Activated CD4-positive, alpha-beta T cell treated with anti-CD3 and anti-CD28 coated beads, Interleukin-2, Interleukin-6, amounts not matched to agents 100 ng/mL and 50 ng/mL, durations not matched to agents 16 hours and 8 hours (primary cell): ENCODE data around the gene ATXN3.

Experiments used
- DNase-seq: peaks from one replicate; pipeline ENCODE4 v3.0.0-alpha.2; 2020

Gene ATXN3

GRCh38 chr14:92106143-92106926 is at the start of gene ATXN3:
Gene ATXN3, minus strand, starts transcription at chr14:92106582. Its CDS starts 30 bp downstream, at chr14:92106552.
- DNase-seq, result peak; percentile 98

GRCh38 chr14:92154283-92154942 is 48.0 kb upstream of the ATXN3 start:
- no peak for DNase-seq

GRCh38 chr14:92153581-92153980 is 47.2 kb upstream of the ATXN3 start:
- DNase-seq, result no peak

- DNase-seq, result no peak
These were observed 38.3 kb upstream of the ATXN3 start for GRCh38 chr14:92144708-92145107.

- DNase-seq, result no peak
These were observed 37.6 kb upstream of the ATXN3 start for GRCh38 chr14:92143962-92144361.

GRCh38 chr14:92143309-92143708 is 36.9 kb upstream of the ATXN3 start:
- no peak for DNase-seq

GRCh38 chr14:92135269-92135668 is 28.9 kb upstream of the ATXN3 start:
- DNase-seq, result no peak

- DNase-seq, result no peak
These were observed 28.1 kb upstream of the ATXN3 start for GRCh38 chr14:92134456-92134855.

GRCh38 chr14:92122761-92123160 is 16.4 kb upstream of the ATXN3 start:
- peak; percentile 12 for DNase-seq

- DNase-seq, result no peak
These were observed 15.9 kb upstream of the ATXN3 start for GRCh38 chr14:92122351-92122677.

- peak; percentile 90 for DNase-seq
These were observed 15.4 kb upstream of the ATXN3 start, which contains the start of the genes CPSF2 and NDUFB1 for GRCh38 chr14:92121670-92122350. Gene CPSF2, plus strand, starts transcription at chr14:92121969. Its CDS starts 9,016 bp downstream, at chr14:92130985. Gene NDUFB1, minus strand, starts transcription at chr14:92121706. Its CDS starts 4,069 bp downstream, at chr14:92117637.

GRCh38 chr14:92121207-92121669 is 14.9 kb upstream of the ATXN3 start:
- no peak for DNase-seq

GRCh38 chr14:92109490-92109889 is 3.1 kb upstream of the ATXN3 start:
- no peak for DNase-seq

GRCh38 chr14:92108345-92109254 is 2.2 kb upstream of the ATXN3 start:
- DNase-seq, result no peak

GRCh38 chr14:92105893-92106142 is 564 bp downstream of the ATXN3 start:
- DNase-seq, result peak; percentile 14

- no peak for DNase-seq
These were observed 1.1 kb downstream of the ATXN3 start for GRCh38 chr14:92105073-92105892.

- no peak for DNase-seq
These were observed 2.9 kb downstream of the ATXN3 start for GRCh38 chr14:92103363-92103989.

- no peak for DNase-seq
These were observed 6.6 kb downstream of the ATXN3 start for GRCh38 chr14:92099802-92100201.

GRCh38 chr14:92093320-92093719 is 13.1 kb downstream of the ATXN3 start:
- DNase-seq, result no peak

- DNase-seq, result no peak
These were observed 17.9 kb downstream of the ATXN3 start for GRCh38 chr14:92088494-92088893.

- DNase-seq, result no peak
These were observed 31.8 kb downstream of the ATXN3 start for GRCh38 chr14:92074555-92074954.
